Jurkat, Clone E6-1 (cell line): ENCODE results near the gene FBLIM1. TPM values are rescaled to one million over a fixed set of nuclear protein-coding genes. Genes with fewer than 3 reads are reported as not detected.

Experiments used
- DNase-seq: peaks from one replicate; pipeline ENCODE4 v3.0.0-alpha.2; 2011; ENCODE audit warnings: low read depth, low spot score
- H3K4me3 ChIP-seq: 2 replicates; pipeline ENCODE4 v1.5.1; 2011; ENCODE audit warnings: mild to moderate bottlenecking, low read length, control low read depth, moderate library complexity
- polyA plus RNA-seq: library from polyadenylated mRNA; unstranded; fragments of >200 nt; gene quantifications from one replicate; pipeline ENCODE4 v1.2.1, GENCODE V29; 2012; ENCODE audit warnings: missing spikeins; ENCODE audit not compliant: insufficient read length, insufficient read depth

FBLIM1 gene
- polyA plus RNA-seq = not detected

GRCh38 chr1:15758343-15758931, at the start of gene FBLIM1:
TSS of gene FBLIM1 (plus strand) at chr1:15758795. CDS start at chr1:15764984, 6,189 bp downstream.
- H3K4me3 ChIP-seq = no peak within 1 kb of the TSS

GRCh38 chr1:15709226-15709625, 49.4 kb upstream of the FBLIM1 start:
- H3K4me3 ChIP-seq = no peak overlapping the region
- DNase-seq = no peak

More at GRCh38 chr1:15758343-15758931, at the start of gene FBLIM1:
- no peak for DNase-seq

GRCh38 chr1:15712168-15712567, 46.4 kb upstream of the FBLIM1 start:
- H3K4me3 ChIP-seq = no peak overlapping the region

GRCh38 chr1:15714406-15715136, 44.0 kb upstream of the FBLIM1 start:
- DNase-seq = no peak
- no peak overlapping the region for H3K4me3 ChIP-seq

More at GRCh38 chr1:15712168-15712567, 46.4 kb upstream of the FBLIM1 start:
- no peak for DNase-seq

GRCh38 chr1:15717418-15718125, 41.0 kb upstream of the FBLIM1 start:
- H3K4me3 ChIP-seq = no peak overlapping the region
- DNase-seq = no peak

GRCh38 chr1:15718199-15718601, 40.4 kb upstream of the FBLIM1 start:
- H3K4me3 ChIP-seq = no peak overlapping the region
- no peak for DNase-seq

- no peak for DNase-seq
- H3K4me3 ChIP-seq = no peak overlapping the region
Observed at GRCh38 chr1:15719381-15720120, 39.0 kb upstream of the FBLIM1 start.

GRCh38 chr1:15720861-15721260, 37.7 kb upstream of the FBLIM1 start:
- no peak for DNase-seq
- H3K4me3 ChIP-seq = no peak overlapping the region

GRCh38 chr1:15722411-15722810, 36.2 kb upstream of the FBLIM1 start:
- H3K4me3 ChIP-seq = no peak overlapping the region
- DNase-seq = no peak

GRCh38 chr1:15722836-15723532, 35.6 kb upstream of the FBLIM1 start:
- DNase-seq = no peak
- H3K4me3 ChIP-seq = no peak overlapping the region

- no peak overlapping the region for H3K4me3 ChIP-seq
- DNase-seq = no peak
Observed at GRCh38 chr1:15723631-15724246, 34.9 kb upstream of the FBLIM1 start.

- no peak for DNase-seq
- H3K4me3 ChIP-seq = no peak overlapping the region
Observed at GRCh38 chr1:15724949-15725880, 33.4 kb upstream of the FBLIM1 start.

- DNase-seq = no peak
- no peak overlapping the region for H3K4me3 ChIP-seq
Observed at GRCh38 chr1:15726508-15726907, 32.1 kb upstream of the FBLIM1 start.

GRCh38 chr1:15727021-15727420, 31.6 kb upstream of the FBLIM1 start:
- no peak overlapping the region for H3K4me3 ChIP-seq
- DNase-seq = no peak

GRCh38 chr1:15727424-15727823, 31.2 kb upstream of the FBLIM1 start:
- no peak for DNase-seq
- H3K4me3 ChIP-seq = no peak overlapping the region

GRCh38 chr1:15727866-15728534, 30.6 kb upstream of the FBLIM1 start:
- no peak overlapping the region for H3K4me3 ChIP-seq
- DNase-seq = no peak
